Fibroblast of skin of right biceps (primary cell): Measurements from ENCODE around the gene GRAMD2B.

ENCODE experiments used
- DNase-seq: peaks from one replicate; pipeline ENCODE4 v3.0.0-alpha.2; 2013

Gene GRAMD2B

GRCh38 chr5:126482591-126482990 is 59.4 kb downstream of the GRAMD2B start:
- DNase-seq, result no peak

DNA sequence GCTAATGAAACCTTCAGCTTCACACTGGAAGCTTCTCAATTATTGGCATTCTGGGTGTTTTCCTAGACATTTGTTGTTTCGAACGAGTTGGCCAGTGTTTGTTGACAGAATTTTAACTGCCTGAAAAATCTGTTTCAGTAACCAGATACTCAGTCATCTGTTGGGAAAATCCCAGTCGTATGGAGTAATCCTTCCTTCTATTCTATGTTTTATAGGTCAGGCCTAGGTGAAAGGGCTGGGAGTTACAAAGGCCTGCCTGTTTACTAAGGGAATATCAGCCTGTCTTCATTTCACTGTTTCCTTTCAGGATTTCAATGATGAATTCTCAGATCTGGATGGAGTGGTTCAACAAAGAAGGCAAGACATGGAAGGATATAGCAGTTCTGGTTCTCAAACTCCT is 59.9 kb downstream of the GRAMD2B start:
- DNase-seq, result no peak

GRCh38 chr5:126484253-126484652 is 61.0 kb downstream of the GRAMD2B start:
- no peak for DNase-seq

DNA sequence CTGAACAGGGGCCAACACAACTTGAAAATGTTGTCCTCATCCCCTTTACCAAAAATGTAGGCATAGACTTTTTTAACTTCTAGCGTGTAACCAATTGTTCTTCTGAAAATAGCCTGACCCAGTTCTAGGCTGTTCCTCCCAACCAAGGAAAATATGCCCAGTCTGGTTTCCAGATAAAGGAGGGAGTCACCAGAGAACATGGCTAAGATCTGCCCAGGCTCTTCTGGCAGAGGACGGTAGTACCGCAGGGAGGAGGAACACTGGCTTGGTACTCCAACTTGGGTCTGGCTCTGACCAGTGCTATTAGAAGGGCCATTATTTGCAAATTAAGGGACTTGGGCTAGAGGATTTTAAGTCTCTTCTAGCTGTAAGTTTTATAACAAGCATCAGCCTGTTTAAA is 63.1 kb downstream of the GRAMD2B start:
- no peak for DNase-seq

DNA sequence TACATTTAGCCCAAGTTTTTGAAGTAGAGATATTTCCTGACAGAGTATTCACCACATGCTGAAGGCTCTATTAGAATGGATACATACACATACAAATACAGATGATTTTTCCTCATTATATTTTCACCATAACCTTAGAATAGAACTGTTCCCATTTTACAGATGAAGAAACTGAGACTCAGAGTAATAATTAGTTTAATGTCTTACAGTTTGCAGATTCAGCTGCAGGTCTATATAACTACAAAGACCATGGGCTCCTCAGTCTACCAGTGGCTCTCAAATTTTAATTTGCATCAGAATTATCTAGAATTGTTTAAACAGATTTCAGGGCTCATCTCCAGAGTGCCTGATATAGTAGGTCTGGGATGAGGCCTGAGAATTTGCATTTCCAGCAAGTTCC is 64.4 kb downstream of the GRAMD2B start:
- DNase-seq, result no peak

DNA sequence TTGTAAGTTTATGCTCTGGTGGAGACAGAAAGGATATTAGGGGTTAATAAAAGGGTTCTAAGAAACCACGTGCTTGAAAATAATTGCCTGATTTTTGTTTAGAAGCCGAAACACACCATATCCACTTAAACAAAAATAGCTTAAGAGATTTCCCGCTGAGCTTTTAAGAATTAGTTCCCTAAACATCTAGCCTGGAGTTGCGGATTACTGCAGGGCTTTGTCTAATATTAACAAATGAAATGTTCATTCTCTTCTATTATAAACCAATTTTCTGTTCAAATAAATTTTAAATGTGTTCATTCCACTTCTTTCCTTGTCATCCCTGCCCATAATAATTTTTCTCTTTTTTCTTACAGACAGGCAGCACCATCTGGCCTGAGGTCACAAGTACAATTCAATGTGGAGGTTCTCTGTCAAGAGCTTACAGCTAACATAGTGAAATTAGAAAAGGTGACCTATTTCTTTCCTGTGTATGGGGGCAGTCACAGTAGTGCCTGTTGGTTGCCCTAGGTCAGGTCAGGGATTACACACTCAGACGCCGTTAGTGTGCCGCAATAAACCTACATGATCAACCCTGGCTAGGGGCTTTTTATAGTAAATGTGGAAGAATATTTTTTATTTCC is 65.3 kb downstream of the GRAMD2B start:
- DNase-seq, result no peak

GRCh38 chr5:126490167-126490940 is 67.1 kb downstream of the GRAMD2B start:
- DNase-seq, result peak; percentile 68

DNA sequence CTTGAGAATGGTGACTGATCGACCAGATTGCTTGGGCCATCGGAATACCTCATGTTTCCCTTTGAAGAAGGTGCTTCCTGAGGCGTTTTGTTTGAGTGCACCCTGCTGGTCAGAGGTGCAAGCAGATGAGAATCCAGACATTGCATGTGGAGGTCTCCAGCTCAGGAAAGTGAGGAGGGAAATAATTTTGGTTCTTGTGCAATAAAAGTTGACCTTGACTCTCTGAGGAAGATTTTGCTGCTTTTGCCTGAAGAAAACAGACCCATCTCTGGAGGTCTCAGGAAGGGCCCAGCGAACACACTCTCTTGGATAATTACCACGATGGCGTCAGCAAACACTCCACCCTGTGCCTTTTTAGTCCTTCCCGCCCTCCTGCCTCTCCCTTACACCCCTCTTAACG is 69.7 kb downstream of the GRAMD2B start:
- DNase-seq, result peak; percentile 41

- DNase-seq, result no peak
Measured at GRCh38 chr5:126494393-126494792, 71.2 kb downstream of the GRAMD2B start.

DNA sequence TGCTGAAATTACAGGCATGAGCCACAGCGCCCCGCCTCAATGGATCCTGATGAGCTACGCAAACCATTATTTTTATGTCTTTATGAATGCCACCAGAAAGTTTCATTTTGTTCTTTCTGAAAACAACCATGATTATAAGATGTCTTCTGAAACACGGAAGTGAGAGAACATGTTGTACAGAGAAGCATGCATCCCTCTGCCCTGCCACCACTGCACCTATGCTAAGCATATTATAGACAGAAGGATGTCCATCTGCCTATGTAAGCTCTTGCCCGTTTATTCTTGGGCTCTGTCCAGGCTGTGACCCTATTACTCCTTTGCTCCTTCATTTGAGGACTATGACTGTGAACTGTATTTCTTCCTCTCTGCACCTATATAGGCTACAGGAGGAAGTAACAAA is 74.3 kb downstream of the GRAMD2B start:
- DNase-seq, result no peak

DNA sequence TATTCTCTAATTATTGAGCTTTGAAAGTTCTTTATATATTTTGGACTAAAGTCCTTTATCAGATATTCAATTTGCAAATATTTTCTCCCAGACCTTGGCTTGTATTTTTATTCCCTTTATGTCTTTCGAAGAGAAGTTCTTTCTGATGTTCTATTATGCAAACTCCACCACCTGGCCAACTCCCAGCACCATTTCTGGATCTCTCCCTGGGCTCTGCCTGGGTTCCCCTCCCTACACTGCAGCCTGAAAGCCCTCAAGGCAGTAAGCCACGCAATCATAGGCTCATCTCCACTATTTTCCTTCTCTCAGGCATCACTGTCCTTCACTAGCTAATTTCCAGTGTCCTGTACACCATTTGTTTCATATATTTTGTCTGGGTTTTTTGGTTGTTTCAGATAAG is 76.1 kb downstream of the GRAMD2B start:
- no peak for DNase-seq

DNA sequence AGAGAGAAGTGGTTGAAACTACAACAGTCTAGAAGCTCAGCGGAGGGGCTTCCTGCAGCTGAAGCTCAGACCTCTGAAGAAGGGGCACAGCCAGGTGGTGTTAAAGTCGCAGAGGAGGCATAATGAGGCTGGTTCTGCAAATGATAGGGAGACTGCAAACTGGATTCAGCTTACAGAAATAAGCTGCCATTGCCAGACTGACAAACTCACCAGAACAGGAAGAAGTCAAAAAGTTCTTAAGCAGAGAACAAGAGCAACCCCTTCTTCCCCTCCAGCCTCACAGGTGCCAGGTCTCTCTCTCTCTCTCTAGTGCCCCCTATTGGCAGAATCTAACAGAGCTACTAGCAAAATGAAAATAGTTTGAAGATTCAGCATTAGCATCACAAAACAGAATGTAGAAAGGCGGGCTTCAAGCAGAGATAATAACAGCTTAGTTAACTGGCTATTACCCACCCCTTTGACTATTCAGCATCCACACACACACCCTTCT is 76.7 kb downstream of the GRAMD2B start:
- DNase-seq, result peak; percentile 16

GRCh38 chr5:126501448-126501847 is 78.2 kb downstream of the GRAMD2B start:
- no peak for DNase-seq

DNA sequence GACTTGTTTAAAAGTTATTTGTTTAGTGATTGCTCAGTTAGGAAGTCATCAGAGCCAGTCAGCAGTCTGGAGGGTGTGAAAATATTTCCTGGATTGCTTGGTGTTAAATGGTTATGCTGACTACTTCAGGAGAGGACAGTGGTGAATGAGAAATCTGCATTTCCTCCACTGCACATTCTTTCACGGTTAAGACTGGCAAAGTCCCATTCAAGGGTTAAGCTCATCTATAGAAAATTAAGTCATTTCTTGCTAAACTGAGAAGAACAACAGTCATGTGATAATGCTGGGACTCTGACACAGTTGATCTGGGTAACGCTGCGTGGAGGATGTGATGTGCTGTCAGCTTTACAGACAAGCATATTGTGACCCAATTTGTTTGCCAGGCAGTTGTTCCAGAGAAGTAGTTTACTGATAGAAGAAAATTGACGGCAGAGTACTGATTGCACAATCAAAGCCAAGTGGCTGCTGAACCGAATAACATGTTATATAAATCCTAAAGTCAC is 80.4 kb downstream of the GRAMD2B start:
- peak; percentile 71 for DNase-seq

DNA sequence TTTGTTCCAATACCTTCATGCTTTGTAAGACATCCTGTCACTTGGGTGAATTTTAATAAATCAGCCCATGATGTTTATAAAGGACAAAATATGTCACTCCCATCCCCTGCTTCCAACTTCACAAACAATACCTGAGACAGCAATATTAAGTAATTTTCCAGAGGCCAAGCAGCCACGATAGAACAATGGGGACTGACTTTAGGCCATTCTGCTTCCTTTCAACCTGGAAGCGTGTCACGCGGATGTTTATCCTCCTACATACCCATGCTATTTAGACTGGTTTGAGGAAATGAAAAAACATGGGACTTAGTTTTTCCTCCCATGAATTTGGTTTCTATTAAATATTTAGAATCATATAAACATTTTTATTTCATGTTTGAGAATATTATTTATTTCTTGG is 82.9 kb downstream of the GRAMD2B start:
- no peak for DNase-seq

- no peak for DNase-seq
Measured at GRCh38 chr5:126508251-126508961, 85.2 kb downstream of the GRAMD2B start.

DNA sequence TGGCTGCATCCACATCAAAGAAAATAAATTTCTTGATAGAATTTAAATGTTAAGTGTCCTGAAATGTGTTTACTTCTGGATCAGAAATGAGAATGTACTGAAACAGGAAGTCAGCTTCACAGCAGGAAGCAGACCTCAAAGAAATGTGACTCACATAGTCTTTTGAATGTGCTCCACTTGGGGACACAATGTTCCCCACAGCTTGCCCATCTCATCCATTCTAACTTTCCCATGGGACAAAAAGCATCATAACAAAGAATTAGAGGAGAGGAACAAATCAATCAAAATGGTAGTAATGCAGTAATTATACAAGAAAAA is 85.7 kb downstream of the GRAMD2B start:
- peak; percentile 26 for DNase-seq

- DNase-seq, result no peak
Measured at GRCh38 chr5:126509339-126509738, 86.1 kb downstream of the GRAMD2B start.

GRCh38 chr5:126511961-126512360 is 88.8 kb downstream of the GRAMD2B start:
- DNase-seq, result no peak

DNA sequence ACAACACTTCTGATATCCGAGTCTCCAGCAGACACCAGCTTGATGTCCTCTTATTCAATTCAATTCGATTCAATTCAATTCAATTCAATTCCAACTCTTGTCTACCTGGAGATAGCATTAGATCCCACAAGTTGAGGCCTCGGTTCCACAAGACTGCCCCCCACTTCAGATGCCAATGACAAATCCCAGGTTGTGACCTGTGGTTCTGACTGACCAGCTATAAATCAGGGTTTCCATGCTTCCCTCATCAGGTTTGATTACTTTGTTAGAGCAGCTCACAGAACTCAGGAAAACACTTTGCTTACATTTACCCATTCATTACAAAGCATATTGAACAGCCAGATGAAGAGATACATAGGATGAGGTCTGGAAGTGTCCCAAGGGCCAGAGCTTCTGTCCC is 89.2 kb downstream of the GRAMD2B start:
- no peak for DNase-seq

GRCh38 chr5:126513302-126513701 is 90.1 kb downstream of the GRAMD2B start:
- DNase-seq, result no peak

DNA sequence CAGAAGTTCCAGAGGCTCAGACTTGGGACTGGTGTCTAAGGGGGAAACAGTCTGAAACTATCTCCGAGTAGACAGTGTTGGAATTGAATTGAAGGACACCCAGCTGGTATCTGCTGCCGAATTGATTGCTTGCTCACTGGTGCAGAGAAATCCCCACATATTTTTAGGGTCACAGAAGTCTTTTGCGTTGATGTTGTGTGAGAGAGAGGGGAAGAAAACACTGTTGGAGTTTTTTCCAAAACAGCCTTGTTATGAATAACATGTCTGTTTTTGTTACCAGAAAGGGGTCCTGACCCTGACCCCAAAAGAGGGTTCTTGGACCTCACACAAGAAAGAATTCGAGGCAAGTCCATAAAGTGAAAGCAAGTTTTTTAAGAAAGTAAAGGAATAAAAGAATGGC is 90.5 kb downstream of the GRAMD2B start:
- DNase-seq, result no peak

- peak; percentile 45 for DNase-seq
Measured at GRCh38 chr5:126514131-126514557, 90.9 kb downstream of the GRAMD2B start.
